Raji (cell line): Measurements from ENCODE around the gene CCNJL.

ENCODE experiments used
- POLR2A ChIP-seq: IDR thresholded peaks from 2 replicates; pipeline ENCODE4 v1.6.1; 2011; ENCODE audit warnings: low read depth, low read length, control low read depth; ENCODE audit not compliant: insufficient read depth

CCNJL gene

DNA sequence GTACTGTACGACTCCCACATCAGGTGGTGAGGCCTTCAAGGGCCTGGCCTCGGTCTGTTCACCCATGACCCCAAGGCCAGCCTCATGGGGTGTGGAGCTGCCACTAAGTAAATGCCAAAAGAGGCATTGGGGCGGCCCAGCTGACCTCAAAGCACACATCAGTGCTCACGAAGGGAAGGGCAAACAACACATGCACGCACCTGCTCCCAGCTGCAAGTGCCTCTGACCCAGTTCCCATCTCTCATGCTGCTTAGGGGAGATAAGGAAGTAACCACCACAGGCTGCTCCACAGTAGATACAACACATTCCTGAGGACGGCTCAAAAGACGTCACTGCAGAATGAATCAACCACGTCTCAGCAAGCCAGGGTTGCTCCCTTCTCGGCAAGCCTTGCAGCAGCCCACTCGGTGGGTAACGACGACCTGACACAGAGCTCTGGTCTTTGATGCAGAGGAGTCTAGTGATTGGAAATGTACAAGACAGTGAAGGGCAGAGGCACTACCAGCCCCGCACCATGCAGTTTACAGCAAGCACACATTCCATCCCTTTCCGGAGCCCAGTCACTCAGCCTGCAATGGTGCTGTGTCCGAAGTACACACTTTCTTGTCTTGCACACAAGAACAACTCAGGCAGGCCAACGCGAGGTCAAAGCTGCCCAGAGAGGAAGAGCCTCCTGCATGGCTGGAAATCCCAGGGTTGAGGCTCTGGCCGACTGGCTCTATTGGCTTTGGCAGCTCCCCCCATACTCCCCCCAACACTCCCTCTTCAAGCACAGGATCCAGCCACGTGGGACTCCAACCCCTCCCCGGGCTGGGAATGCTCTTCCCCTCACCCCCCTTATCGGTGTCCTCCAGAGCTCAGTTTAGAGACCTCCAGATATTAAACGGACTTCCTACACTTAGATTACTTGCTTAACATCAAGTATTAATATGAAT, 51.2 kb downstream of the CCNJL start:
- no peak for TF ChIP-seq POLR2A

DNA sequence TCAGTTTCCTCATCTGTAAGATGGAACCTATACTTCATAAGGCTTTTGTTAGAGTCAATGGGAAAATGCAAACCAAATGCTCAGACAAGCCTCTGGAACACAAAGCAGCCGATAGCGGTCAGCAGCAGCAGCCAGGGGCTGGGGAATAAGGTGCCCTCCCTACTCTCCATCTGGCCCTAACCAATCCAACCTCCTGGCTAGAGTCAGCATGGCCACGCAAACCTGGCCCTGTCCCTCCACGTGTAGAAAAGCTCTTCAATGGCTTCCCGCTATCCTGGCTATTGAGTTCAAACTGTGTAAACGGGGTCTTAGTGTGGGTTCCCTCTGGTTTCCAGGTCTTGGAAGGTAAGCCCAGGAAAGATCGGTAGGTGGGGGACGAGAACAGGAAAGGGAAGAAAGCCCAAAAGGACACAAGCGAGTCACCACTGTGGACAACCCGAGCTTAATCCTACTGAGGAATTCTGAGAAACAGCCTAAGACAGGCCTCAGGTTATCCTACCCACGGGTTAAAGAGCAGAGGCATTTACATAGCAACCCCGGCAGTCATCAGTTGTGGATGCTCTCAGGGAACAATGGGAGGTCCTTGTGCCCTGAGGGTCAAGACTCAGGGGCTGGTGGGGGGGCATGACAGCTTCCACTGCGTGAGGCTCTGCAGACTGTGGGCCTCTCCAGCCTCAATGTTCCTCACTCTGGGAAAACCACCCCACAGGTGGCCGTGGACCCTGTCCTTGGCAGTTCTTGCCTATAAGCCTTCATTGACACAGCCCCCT, 52.2 kb downstream of the CCNJL start:
- no peak for TF ChIP-seq POLR2A

DNA sequence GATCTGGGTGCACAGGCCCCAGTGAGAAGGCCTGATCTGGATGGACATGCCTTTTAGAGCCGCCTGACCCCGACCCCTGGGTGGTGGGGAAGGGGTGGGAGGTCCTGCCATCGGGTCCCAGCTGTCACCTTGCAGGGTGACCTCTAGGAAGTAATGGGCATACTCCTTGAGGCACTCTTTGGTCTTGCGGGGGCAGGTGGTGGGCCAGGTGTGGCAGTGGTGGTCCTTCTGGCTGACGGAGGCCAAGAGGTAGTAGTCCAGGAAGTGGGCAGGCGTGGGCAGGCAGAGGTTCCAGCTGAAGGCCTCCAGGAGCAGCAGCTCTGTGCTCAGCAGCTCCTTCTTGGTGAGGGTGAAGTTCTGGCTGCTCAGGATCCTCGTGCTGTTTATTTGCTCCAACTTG, 53.0 kb downstream of the CCNJL start:
- TF ChIP-seq POLR2A = no peak

DNA sequence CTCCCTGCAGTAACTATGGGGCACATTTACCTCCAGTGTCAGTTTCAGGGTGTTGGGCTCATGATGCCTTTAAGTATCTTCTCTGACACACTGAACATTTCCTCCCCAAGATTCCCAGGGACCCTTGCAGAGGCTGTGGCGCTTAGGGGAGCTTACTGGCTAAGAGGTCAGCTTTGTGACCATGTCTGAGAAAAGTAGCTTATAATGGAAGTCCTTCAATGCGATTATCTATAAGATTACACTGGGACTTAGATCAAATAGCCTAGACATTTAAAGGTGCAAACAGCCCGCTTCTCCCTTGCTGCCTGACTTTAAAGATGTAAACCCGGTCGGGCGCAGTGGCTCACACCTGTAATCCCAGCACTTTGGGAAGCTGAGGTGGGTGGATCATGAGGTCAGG, 57.7 kb downstream of the CCNJL start:
- TF ChIP-seq POLR2A = no peak

DNA sequence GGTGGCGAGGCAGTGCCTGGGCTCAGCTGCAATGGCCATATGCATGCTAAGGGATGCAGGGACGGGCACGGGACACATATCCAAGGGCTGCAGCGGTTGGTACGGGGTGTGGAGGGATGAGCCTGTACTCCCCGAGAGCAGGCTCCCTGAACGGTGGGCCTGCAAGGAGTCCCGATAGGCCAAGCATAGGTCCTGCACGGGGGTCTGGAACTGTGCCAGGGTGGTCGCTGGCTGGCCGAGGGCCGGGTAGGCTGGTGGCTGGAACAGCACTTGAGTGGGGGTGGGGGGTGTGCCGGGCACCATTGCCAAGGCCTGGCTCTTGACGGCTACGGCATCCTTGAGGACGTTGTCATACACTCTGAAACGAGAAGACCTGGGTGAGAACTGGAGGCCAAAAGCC, 58.9 kb downstream of the CCNJL start:
- no peak for TF ChIP-seq POLR2A

DNA sequence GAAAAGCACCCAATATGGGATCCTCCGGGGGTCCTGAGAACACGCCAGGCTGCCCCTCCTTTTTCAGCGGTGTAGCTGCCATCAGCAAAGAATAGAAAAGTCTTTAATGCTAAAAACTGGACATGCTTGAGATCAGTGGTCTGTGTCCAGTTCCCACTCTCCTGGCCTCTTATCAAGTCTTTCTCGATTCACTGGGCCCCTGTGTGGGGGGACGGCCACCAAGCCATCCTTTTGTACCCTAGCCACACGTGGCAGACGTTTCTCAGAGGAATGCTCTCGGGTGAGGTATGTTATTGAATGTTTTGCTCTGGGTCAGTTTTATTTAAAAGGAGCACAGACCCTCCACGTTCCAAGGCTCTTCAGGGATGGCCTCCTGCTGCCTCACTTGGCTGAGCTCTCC, 59.4 kb downstream of the CCNJL start:
- no peak for TF ChIP-seq POLR2A

DNA sequence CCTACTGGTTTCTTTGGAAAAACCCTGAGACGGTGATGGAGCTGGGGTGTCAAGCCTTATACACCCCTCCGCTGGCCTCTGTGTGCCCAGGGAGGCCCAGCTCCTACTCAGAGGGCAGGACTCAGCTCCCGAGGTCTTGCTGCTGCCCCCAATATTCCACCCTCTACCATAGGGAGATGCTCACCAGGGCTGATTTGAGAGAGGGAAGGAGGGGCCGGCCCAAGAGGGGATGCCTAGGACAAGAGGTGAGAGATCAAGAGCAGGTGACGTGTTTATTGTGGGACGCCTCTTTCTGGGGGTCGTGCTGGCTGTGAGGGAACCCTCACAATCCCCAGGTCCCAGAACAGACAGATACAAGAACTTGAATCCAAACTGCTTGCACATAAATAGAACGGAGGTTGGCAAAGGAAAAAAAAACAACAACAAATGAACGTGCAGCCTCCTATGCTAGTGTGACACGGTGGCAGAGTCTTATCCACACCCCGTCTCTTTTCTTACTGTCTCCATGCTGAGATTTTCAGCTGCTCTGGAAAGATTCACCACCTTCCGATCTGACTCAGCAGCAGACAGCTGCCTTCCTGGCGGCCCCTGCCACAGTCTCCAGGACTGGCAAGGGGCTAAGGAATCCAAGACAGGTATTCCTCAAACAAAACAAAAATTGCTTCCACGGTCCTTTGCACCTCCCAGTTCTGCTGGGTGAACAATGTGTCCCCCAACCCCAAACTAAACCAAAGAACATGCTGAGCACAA, 60.8 kb downstream of the CCNJL start:
- no peak for TF ChIP-seq POLR2A

DNA sequence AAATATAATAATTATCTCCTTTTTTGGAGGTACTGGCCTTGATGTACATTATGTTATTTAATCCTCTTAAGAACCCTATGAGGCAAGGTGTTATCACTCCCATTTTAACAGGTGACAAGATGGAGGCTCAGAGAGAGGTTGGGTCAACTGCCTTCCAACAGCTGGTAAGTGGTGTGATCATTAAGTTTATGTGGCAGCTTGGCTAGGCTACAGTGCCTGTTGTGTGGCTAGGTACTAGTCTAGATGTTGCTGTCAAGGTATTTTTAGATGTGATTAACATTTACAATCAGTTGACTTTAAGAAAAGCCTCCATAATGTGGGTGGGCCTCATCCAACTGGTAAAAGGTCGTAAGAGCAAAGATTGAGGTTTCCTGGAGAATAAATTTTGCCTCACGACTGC, 61.5 kb downstream of the CCNJL start:
- TF ChIP-seq POLR2A = no peak

DNA sequence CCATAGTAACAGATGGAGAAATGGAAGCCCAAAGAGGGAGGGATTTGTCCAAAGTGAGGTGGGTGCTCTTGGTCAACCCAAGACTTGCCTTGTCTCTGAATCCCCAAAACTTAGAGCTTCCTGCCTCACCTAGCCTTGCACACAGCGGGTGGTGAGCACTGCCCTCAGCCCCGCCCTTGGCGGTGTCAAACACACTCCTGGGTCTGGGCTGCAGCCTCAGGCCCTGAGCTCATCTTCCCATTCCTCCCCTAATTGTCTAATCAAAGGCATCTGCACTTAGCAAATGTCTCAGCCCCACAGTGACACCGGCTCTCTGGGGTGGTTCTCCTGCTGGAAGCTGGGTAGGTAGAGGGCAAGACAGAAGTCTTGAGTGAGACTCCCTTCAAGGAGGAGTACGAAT, 62.1 kb downstream of the CCNJL start:
- TF ChIP-seq POLR2A = no peak

DNA sequence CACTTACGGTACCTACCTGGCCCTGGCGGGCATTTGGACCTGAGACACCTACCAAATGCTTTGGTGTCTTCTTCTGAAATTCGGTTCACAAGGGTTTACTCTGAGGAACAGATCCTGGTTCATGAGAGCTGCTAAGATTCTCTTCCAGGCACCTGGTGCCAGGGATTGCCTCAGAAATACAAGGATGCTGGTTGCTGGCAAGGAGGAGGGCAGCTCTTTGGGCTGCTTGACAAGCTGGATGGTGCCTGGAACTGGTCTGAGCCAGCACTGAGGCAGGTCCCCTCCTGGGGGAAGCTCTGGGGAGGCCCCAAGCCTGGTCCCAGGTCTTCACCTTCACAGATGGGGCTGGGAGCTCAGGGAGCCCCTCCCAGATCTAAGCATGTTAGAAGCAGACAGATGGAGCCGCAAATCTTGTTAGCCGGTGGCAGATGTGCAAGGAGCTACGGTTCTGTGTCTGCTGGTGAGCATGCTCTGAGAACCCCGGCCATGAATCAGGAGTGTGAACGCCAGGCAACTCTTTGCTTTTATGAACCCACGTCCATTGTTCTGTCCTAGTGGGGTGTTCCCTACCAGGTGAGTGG, 66.8 kb downstream of the CCNJL start:
- TF ChIP-seq POLR2A = no peak

DNA sequence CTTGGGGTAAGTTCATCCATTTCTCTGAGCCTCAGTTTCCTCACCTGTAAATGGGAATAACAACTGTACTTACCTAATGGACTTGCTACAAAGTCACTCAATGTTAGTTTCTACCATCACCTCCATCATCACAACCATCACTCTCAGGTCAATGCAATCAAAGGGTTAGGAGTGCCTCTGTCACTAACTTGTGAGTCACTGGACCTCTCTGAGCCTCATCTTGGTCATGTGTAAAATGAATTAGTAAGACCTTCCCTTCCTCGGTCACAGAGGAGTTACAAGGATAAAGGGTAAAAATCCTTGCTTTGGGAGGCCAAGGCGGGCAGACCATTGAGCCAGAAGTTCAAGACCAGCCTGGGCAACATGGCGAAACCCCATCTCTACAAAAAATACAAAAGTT, 70.2 kb downstream of the CCNJL start:
- TF ChIP-seq POLR2A = no peak

DNA sequence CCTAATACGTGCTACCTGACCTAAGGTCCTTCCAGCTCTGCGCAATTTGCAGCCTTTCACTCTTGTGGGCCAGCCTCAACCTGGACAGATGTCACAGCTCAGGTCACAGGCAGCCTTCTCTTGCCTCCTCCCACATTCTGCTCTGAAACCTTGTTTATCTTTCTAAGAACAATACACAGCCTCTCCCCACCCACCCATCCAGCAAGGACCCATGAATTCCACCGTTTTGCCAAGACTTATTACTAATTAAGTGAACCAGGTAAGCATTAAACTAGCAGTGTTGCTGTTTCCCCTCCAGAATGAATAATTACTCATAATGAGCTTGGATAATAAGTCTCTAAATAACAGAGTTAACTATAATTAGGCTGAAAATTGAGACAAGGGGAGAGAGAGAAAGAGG, 72.0 kb downstream of the CCNJL start:
- no peak for TF ChIP-seq POLR2A

DNA sequence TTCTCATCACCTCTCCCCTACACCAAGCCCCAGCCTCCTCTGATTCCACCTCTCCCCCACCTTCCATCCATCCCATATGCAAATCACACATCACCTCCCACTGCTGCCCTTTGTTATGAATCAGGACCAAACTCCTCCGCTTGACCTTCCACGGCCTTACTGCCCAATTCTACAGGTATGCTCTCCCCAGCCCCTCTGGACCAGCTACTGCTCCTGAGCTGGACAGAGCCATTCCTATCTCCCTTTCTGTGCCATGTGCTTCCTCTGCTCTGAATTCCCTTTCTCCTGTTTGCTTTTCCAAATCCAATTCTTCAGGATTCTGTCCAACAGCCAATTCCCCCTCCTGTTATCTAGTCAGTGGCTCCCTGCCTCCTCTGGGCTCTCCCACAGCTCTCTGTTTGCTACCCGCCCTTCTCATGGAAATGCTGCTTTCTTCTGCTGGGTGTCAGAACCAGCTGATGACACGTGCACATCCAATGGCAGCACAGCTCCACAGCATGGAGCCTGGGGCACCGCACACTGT, 74.7 kb downstream of the CCNJL start:
- no peak for TF ChIP-seq POLR2A

DNA sequence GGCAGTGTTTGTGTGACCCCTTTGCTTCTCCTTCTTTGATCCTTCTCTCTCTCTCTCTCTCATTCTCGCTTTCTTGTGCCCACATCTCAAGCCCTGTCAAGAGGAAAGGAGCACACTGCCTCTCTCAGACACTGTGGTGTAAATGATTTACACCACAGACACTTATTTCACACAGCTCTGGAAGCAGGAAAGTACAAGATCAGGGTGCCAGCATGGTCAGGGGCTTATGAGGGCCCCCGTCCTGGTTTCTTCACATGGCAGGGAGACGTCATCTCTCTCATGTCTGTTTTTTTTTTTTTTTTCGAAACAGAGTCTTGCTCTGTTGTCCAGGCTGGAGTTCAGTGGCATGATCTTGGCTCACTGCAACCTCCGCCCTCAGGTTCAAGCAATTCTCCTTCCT, 76.6 kb downstream of the CCNJL start:
- TF ChIP-seq POLR2A = no peak

DNA sequence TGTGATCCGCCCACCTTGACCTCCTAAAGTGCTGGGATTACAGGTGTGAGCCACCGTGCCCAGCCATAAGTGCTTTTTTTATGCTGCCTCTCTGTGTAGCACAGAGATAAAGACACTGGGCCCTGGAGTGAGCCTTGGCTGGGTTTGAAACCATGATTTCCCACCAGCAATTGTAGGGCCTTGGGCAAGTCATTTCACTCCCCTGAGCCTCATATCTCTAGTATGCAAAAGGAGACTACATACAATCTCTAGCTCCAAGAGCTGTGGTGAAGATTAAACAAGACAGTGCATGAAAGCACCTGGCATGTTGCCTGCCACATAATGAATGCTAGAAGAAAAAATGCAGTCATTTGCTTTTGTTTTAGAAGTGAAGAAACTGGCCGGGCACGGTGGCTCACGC, 79.1 kb downstream of the CCNJL start:
- TF ChIP-seq POLR2A = no peak
